Neural cell (in vitro differentiated cells): ENCODE results near the gene TK1. TPM values are rescaled to one million over a fixed set of nuclear protein-coding genes. Genes with fewer than 3 reads are reported as not detected.

Source experiments
- H2AFZ ChIP-seq: fragments of 200-600, 300-800 bp; sonication (generic), shearing (Covaris generic); 2 replicates; pipeline ENCODE4 v1.6.0; 2014; ENCODE audit warnings: low read depth, mild to moderate bottlenecking, antibody characterized with exemption, low read length, moderate library complexity
- H3F3A ChIP-seq: fragments of 200-600 bp; shearing (Covaris generic); 2 replicates; pipeline ENCODE4 v1.6.1; 2016; ENCODE audit warnings: mild to moderate bottlenecking, moderate library complexity, mixed read lengths, antibody characterized with exemption, low read length; ENCODE audit not compliant: insufficient read depth, poor library complexity, severe bottlenecking
- H3K27ac ChIP-seq: fragments of 200-600, 300-800 bp; sonication (generic), shearing (Covaris generic); 2 replicates; pipeline ENCODE4 v1.5.1; 2014; ENCODE audit warnings: mild to moderate bottlenecking, low read length, moderate library complexity
- H3K27me3 ChIP-seq: fragments of 300-800, 200-600 bp; sonication (generic), shearing (Covaris generic); 2 replicates; pipeline ENCODE4 v1.6.0; 2014; ENCODE audit warnings: mild to moderate bottlenecking, low read depth, low read length, moderate library complexity; ENCODE audit not compliant: insufficient read depth
- H3K36me3 ChIP-seq: fragments of 300-800, 200-600 bp; sonication (generic), shearing (Covaris generic); 2 replicates; pipeline ENCODE4 v1.5.1; 2014; ENCODE audit warnings: mild to moderate bottlenecking, antibody characterized with exemption, low read length, moderate library complexity; ENCODE audit not compliant: insufficient read depth
- H3K4me2 ChIP-seq: fragments of 300-800, 200-600 bp; sonication (generic), shearing (Covaris generic); 2 replicates; pipeline ENCODE4 v1.6.0; 2014; ENCODE audit warnings: mild to moderate bottlenecking, low read length
- H3K4me3 ChIP-seq: fragments of 300-800, 200-600 bp; sonication (generic), shearing (Covaris generic); 2 replicates; pipeline ENCODE4 v1.5.1; 2014; ENCODE audit warnings: mild to moderate bottlenecking, low read length, moderate library complexity
- H3K79me2 ChIP-seq: fragments of 200-600 bp; shearing (Covaris generic); replicated peaks from 2 replicates; pipeline ENCODE4 v1.6.0; 2014; ENCODE audit warnings: mild to moderate bottlenecking, low read length, moderate library complexity; ENCODE audit not compliant: insufficient read depth
- H3K9ac ChIP-seq: fragments of 300-800, 200-600 bp; sonication (generic), shearing (Covaris generic); 2 replicates; pipeline ENCODE4 v1.6.1; 2016; ENCODE audit warnings: mild to moderate bottlenecking, low read length, mixed read lengths
- H3K9me2 ChIP-seq: fragments of 200-600 bp; shearing (Covaris generic); 2 replicates; pipeline ENCODE4 v1.6.1; 2016; ENCODE audit warnings: mild to moderate bottlenecking, low read length, mixed read lengths; ENCODE audit not compliant: insufficient read depth
- H3K9me3 ChIP-seq: fragments of 200-600, 300-800 bp; sonication (generic), shearing (Covaris generic); 2 replicates; pipeline ENCODE4 v1.6.1; 2016; ENCODE audit warnings: mild to moderate bottlenecking, mixed run types, low read length, moderate library complexity, mixed read lengths
- H4K20me1 ChIP-seq: fragments of 200-600 bp; shearing (Covaris generic); 2 replicates; pipeline ENCODE4 v1.6.1; 2016; ENCODE audit warnings: mild to moderate bottlenecking, mixed run types; ENCODE audit not compliant: insufficient read depth
- CTCF ChIP-seq: fragments of 450-650 bp; IDR thresholded peaks from 2 replicates; pipeline ENCODE4 v1.5.1; 2014; ENCODE audit warnings: antibody characterized with exemption, mild to moderate bottlenecking, moderate library complexity; ENCODE audit not compliant: poor library complexity, severe bottlenecking
- EP300 ChIP-seq: fragments of 450-650 bp; conservative IDR thresholded peaks from 2 replicates; pipeline ENCODE4 v1.6.1; 2014; ENCODE audit warnings: antibody characterized with exemption, mild to moderate bottlenecking, moderate library complexity; ENCODE audit not compliant: poor library complexity, severe bottlenecking
- POLR2AphosphoS5 ChIP-seq: IDR thresholded peaks from 2 replicates; pipeline ENCODE4 v1.6.1; 2012
- RAD21 ChIP-seq: fragments of 450-650 bp; conservative IDR thresholded peaks from 2 replicates; pipeline ENCODE4 v1.6.1; 2014; ENCODE audit warnings: antibody characterized with exemption, mild to moderate bottlenecking, moderate library complexity
- REST ChIP-seq: IDR thresholded peaks from 2 replicates; pipeline ENCODE4 v1.6.1; 2012; ENCODE audit warnings: borderline replicate concordance
- SMC3 ChIP-seq: fragments of 450-650 bp; conservative IDR thresholded peaks from 2 replicates; pipeline ENCODE4 v1.6.1; 2014; ENCODE audit warnings: antibody characterized with exemption, mild to moderate bottlenecking, moderate library complexity; ENCODE audit not compliant: poor library complexity
- TAF1 ChIP-seq: IDR thresholded peaks from 2 replicates; pipeline ENCODE4 v1.6.1; 2012; ENCODE audit warnings: low read depth
- polyA plus RNA-seq: library from polyadenylated mRNA; depleted of rRNA; stranded (reverse); fragments of >200 nt; gene quantifications from 2 replicates; pipeline ENCODE4 v1.2.3, GENCODE V29; 2014

TK1 gene
- polyA plus RNA-seq, 1 donor from 2014 or later: 1.1 TPM

DNA sequence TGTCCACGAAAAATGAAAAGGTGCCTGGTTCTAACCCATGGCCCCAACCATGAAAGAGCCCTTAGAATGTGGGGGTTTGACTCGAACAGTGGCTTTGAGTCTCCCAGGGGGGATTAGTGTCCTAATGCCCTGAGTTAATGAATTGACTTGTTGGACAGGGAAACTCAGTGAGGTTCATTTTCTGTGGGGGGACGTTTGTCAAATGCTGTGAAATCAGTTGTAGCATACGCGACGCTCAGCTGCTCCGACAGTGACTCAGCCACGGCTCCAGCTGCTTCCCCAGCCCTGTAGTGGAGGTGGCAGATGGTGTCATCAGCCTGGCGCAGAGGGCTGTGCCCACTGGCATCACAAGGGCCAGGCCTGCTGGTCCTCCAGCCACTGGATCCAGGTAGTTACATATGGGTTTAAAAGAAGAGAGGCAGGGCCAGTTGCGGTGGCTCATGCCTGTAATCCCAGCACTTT is 40.6 kb upstream of the TK1 start:
- H2AFZ ChIP-seq: no peak overlapping the region
- H3K27ac ChIP-seq: no peak overlapping the region
- H3K27me3 ChIP-seq: peaks cover 22% of the 10 kb centered on the region
- no peak overlapping the region for H3K4me2 ChIP-seq
- TF ChIP-seq CTCF (no peak), SMC3 (no peak), POLR2AphosphoS5 (no peak), RAD21 (no peak), EP300 (no peak)
- no peak overlapping the region for H3K4me3 ChIP-seq
- H3K36me3 ChIP-seq: no peaks in the 10 kb centered on the region
- H3K9me2 ChIP-seq: no peaks in the 10 kb centered on the region
- no peaks in the 10 kb centered on the region for H3K79me2 ChIP-seq
- H3K9ac ChIP-seq: no peak overlapping the region
- H3F3A ChIP-seq: no peaks in the 10 kb centered on the region
- H3K9me3 ChIP-seq: no peaks in the 10 kb centered on the region
- H4K20me1 ChIP-seq: no peaks in the 10 kb centered on the region

- no peaks in the 10 kb centered on the region for H4K20me1 ChIP-seq
- no peak overlapping the region for H3K4me3 ChIP-seq
- H3K9ac ChIP-seq: no peak overlapping the region
- H3K79me2 ChIP-seq: no peaks in the 10 kb centered on the region
- peaks cover 17% of the 10 kb centered on the region for H3K27me3 ChIP-seq
- H3F3A ChIP-seq: no peaks in the 10 kb centered on the region
- TF ChIP-seq RAD21: no peak
- TF ChIP-seq EP300: no peak
- no peak for TF ChIP-seq TAF1
- TF ChIP-seq REST: no peak
- TF ChIP-seq CTCF: no peak
- H3K36me3 ChIP-seq: no peaks in the 10 kb centered on the region
- no peaks in the 10 kb centered on the region for H3K9me3 ChIP-seq
- H3K9me2 ChIP-seq: no peaks in the 10 kb centered on the region
- H3K27ac ChIP-seq: no peak overlapping the region
- no peak overlapping the region for H3K4me2 ChIP-seq
- H2AFZ ChIP-seq: no peak overlapping the region
Observed at GRCh38 chr17:78226759-78227454, 40.1 kb upstream of the TK1 start.
